K562 (cell line): ENCODE data around the gene TIGAR. TPM values are rescaled to one million over a fixed set of nuclear protein-coding genes. Genes with fewer than 3 reads are reported as not detected.
A peak's percentile ranks its signal among the peaks of the same experiment; 100 is the strongest.

Experiments
- CBFA2T2 ChIP-seq: fragments of 450-650 bp; conservative IDR thresholded peaks from 2 replicates; pipeline ENCODE4 v1.6.1; 2017; ENCODE audit warnings: mild to moderate bottlenecking
- CBX1 ChIP-seq: sonication (generic); IDR thresholded peaks from 2 replicates; pipeline ENCODE4 v1.6.1; 2016; ENCODE audit warnings: antibody characterized with exemption, low read depth, mild to moderate bottlenecking
- CTBP1 ChIP-seq: fragments of 450-650 bp; IDR thresholded peaks from 2 replicates; pipeline ENCODE4 v1.6.1; 2016; ENCODE audit warnings: borderline replicate concordance
- RAD21 ChIP-seq, 2 experiments: fragments of 250-450 bp in 1 of 2; fragments of 450-650 bp in 1 of 2; sonication (Bioruptor Pico) in 1 of 2; formaldehyde crosslinking in 1 of 2; IDR thresholded peaks in 1 of 2; conservative IDR thresholded peaks in 1 of 2; 2 replicates each; pipeline versions ENCODE4 v1.4.0 to v1.8.0; 2020 to 2022; ENCODE audit warnings: mild to moderate bottlenecking in 2 of 2, moderate library complexity in 1 of 2
- SMC3 ChIP-seq: conservative IDR thresholded peaks from 2 replicates; pipeline ENCODE4 v1.6.1; 2011; ENCODE audit warnings: low read depth, low read length, improper control_type of control experiment; ENCODE audit not compliant: insufficient read depth
- SRSF3 ChIP-seq: fragments of 200-400 bp; formaldehyde crosslinking; IDR thresholded peaks from 2 replicates; pipeline ENCODE4 v1.6.1; 2016; ENCODE audit warnings: mild to moderate bottlenecking, low read length, moderate library complexity; ENCODE audit not compliant: insufficient read depth
- TEAD4 ChIP-seq, 2 experiments: sonication (generic) in 1 of 2; formaldehyde crosslinking in 1 of 2; IDR thresholded peaks; 2 replicates each; pipeline versions ENCODE4 v1.6.1 to v1.8.0; 2012 to 2022; ENCODE audit warnings: borderline replicate concordance in 1 of 2, inconsistent platforms in 1 of 2, low read length in 1 of 2, mild to moderate bottlenecking in 1 of 2, missing genetic modification reagents in 1 of 2
- TOE1 ChIP-seq, 2 experiments: fragments of 450-650 bp in 1 of 2; sonication (generic) in 1 of 2; formaldehyde crosslinking in 1 of 2; IDR thresholded peaks; 2 replicates each; pipeline versions ENCODE4 v1.7.1 to v1.8.0; 2016 to 2022; ENCODE audit warnings: borderline replicate concordance in 2 of 2, mild to moderate bottlenecking in 2 of 2, antibody characterized with exemption in 1 of 2, inconsistent platforms in 1 of 2, low read depth in 1 of 2, missing genetic modification reagents in 1 of 2, moderate library complexity in 1 of 2
- ZNF134 ChIP-seq: fragments of 250-450 bp; sonication (Bioruptor Pico); conservative IDR thresholded peaks from 2 replicates; pipeline ENCODE4 v1.4.0; 2020
- polyA plus RNA-seq, 8 experiments: library from polyadenylated mRNA; depleted of rRNA in 4 of 8; stranded (reverse) in 5 of 8; unstranded in 3 of 8; fragments of >200 nt; fragmentation: Nextera tagmentation in 2 of 8; fragmentation: Illumina TruSeq in 1 of 8; extraction: Ambion mirVana in 2 of 8; extraction: Trizol in 1 of 8; gene quantifications; 2 replicates each; pipeline versions ENCODE4 v1.2.1 to v1.2.3, GENCODE V29; 2011 to 2014; ENCODE audit warnings: inconsistent platforms in 1 of 8, missing spikeins in 1 of 8
- total RNA-seq, 7 experiments: library from RNA; depleted of rRNA in 6 of 7; stranded (reverse); fragments of >200 nt in 6 of 7; fragmentation: Illumina TruSeq in 2 of 7; extraction: Trizol in 2 of 7; gene quantifications; 2 replicates each; pipeline versions ENCODE4 v1.2.1 to v1.2.3, GENCODE V29; 2011 to 2021; ENCODE audit warnings: low replicate concordance in 1 of 7
- TF ChIP-seq, protein P1 (sequence below), 3 experiments: fragments of 200-800 bp in 1 of 3; sonication (Bioruptor generic) in 1 of 3; sonication (generic) in 1 of 3; formaldehyde crosslinking in 1 of 3; IDR thresholded peaks; 2 replicates each; pipeline versions ENCODE4 v1.6.1 to v1.8.0; 2016 to 2022; ENCODE audit warnings: mild to moderate bottlenecking in 2 of 3, missing compliant biosample characterization in 2 of 3, missing genetic modification characterization in 2 of 3, missing genetic modification reagents in 1 of 3
- TF ChIP-seq, protein P2 (sequence below): fragments of 450-650 bp; formaldehyde crosslinking; IDR thresholded peaks from 2 replicates; pipeline ENCODE4 v1.4.0; 2022; ENCODE audit warnings: missing genetic modification characterization
- TF ChIP-seq, protein P3 (sequence below): sonication (generic); formaldehyde crosslinking; IDR thresholded peaks from 2 replicates; pipeline ENCODE4 v1.8.0; 2022; ENCODE audit warnings: mild to moderate bottlenecking, missing genetic modification reagents

TIGAR gene
- total and polyA plus RNA-seq, 9 of the 15 experiments (the other 6 are each of a cell fraction or from before 2014, with no cell fraction given) = 0.11 to 1.0 (median 0.53) TPM; not detected in 2

DNA sequence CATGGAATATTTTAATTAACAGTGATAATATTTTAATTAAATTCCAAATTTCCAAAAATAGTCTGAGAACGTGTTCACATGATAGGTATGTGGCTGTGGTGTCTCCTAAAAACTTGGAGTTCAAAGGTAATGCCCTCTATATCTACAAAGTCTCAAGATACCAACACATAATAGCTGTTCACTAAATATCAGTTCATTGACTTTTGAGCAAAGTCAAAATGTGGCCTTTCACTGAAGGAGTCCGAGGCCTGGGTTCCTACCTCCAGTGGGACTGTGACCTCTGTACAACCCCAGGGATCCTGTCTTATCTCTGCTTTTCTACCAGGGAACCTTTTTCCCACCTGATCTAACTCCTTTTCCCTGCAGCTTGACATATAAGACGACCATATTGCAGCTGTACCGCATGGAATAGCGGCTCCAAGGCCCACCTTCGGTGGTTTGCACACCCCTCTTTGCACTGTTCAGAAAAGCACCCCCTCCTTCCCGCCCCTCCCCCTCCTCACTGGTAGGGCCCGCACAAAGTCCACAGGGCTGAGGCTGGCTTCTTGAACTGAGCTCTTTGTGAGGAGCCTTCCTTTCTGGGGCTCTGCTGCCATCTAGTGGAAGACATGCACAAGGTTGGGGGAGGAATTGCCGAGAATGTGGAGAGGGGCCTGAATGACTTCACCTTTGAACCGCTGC is 44.3 kb upstream of the TIGAR start (continued):
- TF ChIP-seq CBFA2T2 = no peak
- peak; percentile 83 for TF ChIP-seq SMC3
- no peak for TF ChIP-seq CBX1
- TF ChIP-seq, protein P1, sequence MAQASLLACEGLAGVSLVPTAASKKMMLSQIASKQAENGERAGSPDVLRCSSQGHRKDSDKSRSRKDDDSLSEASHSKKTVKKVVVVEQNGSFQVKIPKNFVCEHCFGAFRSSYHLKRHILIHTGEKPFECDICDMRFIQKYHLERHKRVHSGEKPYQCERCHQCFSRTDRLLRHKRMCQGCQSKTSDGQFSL (CRISPR knock-in tag; IDR thresholded peaks at IDR 0.05) = peak; percentile 67; the same call in 1 of the 2 replicates
- TF ChIP-seq, protein P1 (tag; IDR thresholded peaks at IDR 0.05) = peak in 1 of 2 experiments; percentile 73; a peak in 1 of 4 replicates
- TF ChIP-seq, protein P2, sequence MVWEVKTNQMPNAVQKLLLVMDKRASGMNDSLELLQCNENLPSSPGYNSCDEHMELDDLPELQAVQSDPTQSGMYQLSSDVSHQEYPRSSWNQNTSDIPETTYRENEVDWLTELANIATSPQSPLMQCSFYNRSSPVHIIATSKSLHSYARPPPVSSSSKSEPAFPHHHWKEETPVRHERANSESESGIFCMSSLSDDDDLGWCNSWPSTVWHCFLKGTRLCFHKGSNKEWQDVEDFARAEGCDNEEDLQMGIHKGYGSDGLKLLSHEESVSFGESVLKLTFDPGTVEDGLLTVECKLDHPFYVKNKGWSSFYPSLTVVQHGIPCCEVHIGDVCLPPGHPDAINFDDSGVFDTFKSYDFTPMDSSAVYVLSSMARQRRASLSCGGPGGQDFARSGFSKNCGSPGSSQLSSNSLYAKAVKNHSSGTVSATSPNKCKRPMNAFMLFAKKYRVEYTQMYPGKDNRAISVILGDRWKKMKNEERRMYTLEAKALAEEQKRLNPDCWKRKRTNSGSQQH (CRISPR knock-in tag) = no peak
- peak; percentile 80 to 84 for TF ChIP-seq RAD21 (CRISPR knock-in tag; conservative IDR thresholded peaks at IDR 0.05 in 1 of 2, IDR thresholded peaks at IDR 0.05 in 1 of 2)
- TF ChIP-seq TEAD4 (IDR thresholded peaks at IDR 0.05; ENCODE audit: low read length) = peak; percentile 76
- TF ChIP-seq TEAD4 (CRISPR knock-in tag; IDR thresholded peaks at IDR 0.05; ENCODE audit: borderline replicate concordance) = 0 out of 2 replicates have a peak, but pooled peaks have one; percentile 66
- TF ChIP-seq SRSF3 = no peak
- TF ChIP-seq, protein P3, sequence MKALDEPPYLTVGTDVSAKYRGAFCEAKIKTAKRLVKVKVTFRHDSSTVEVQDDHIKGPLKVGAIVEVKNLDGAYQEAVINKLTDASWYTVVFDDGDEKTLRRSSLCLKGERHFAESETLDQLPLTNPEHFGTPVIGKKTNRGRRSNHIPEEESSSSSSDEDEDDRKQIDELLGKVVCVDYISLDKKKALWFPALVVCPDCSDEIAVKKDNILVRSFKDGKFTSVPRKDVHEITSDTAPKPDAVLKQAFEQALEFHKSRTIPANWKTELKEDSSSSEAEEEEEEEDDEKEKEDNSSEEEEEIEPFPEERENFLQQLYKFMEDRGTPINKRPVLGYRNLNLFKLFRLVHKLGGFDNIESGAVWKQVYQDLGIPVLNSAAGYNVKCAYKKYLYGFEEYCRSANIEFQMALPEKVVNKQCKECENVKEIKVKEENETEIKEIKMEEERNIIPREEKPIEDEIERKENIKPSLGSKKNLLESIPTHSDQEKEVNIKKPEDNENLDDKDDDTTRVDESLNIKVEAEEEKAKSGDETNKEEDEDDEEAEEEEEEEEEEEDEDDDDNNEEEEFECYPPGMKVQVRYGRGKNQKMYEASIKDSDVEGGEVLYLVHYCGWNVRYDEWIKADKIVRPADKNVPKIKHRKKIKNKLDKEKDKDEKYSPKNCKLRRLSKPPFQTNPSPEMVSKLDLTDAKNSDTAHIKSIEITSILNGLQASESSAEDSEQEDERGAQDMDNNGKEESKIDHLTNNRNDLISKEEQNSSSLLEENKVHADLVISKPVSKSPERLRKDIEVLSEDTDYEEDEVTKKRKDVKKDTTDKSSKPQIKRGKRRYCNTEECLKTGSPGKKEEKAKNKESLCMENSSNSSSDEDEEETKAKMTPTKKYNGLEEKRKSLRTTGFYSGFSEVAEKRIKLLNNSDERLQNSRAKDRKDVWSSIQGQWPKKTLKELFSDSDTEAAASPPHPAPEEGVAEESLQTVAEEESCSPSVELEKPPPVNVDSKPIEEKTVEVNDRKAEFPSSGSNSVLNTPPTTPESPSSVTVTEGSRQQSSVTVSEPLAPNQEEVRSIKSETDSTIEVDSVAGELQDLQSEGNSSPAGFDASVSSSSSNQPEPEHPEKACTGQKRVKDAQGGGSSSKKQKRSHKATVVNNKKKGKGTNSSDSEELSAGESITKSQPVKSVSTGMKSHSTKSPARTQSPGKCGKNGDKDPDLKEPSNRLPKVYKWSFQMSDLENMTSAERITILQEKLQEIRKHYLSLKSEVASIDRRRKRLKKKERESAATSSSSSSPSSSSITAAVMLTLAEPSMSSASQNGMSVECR = no peak
- TF ChIP-seq CTBP1 = 0 out of 2 replicates have a peak, but pooled peaks have one; percentile 13
- TF ChIP-seq ZNF134 (CRISPR knock-in tag) = no peak
- TF ChIP-seq TOE1 (IDR thresholded peaks at IDR 0.05; ENCODE audit: borderline replicate concordance) = no peak
- no peak for TF ChIP-seq TOE1 (CRISPR knock-in tag; IDR thresholded peaks at IDR 0.05; ENCODE audit: borderline replicate concordance, low read depth)
